NB4 (cell line): Measurements from ENCODE around the gene EXOC4.
"Not testable (repeated sequence)": the region's sequence is repeated elsewhere in the genome, so short reads cannot be mapped to it uniquely, and the experiment has no call there.

Experiments
- DNase-seq: peaks from one replicate; pipeline ENCODE4 v3.0.0; 2010; ENCODE audit warnings: low read depth
- H3K4me3 ChIP-seq: one replicate; pipeline ENCODE4 v1.5.1; 2011; ENCODE audit warnings: mild to moderate bottlenecking, low read depth, low read length, moderate library complexity
- MYC ChIP-seq: IDR thresholded peaks from 2 replicates; pipeline ENCODE4 v1.6.1; 2011; ENCODE audit warnings: low read depth, low read length
- POLR2A ChIP-seq: IDR thresholded peaks from 2 replicates; pipeline ENCODE4 v1.6.1; 2011; ENCODE audit warnings: mild to moderate bottlenecking; ENCODE audit not compliant: insufficient read length; ENCODE audit errors: extremely low read depth
- TF ChIP-seq, protein P1 (sequence below): IDR thresholded peaks from 2 replicates; pipeline ENCODE4 v1.6.1; 2011; ENCODE audit warnings: low read depth, low read length
- TF ChIP-seq, protein P2 (sequence below): IDR thresholded peaks from one replicate; pipeline ENCODE4 v1.5.1; 2012; ENCODE audit warnings: low read depth, low read length

The EXOC4 gene

DNA sequence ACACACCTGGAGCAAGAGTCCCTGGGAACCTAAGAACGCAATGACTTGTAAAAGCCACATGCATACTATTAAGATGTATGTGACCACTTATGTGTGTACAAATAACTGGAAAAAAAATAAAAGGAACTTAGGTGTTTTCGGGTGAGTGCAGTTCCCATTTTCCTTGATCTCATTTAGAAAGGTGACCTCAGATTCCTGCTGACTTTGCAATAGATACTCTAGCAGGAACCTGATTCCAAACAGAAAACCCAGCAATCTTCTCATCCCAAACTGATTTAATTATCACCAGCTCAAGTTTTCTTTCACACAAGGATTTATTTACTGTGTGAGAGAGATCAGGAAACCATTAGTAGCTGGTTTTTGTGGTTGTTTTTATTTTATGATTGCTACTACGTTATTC lies 817.8 kb downstream of the EXOC4 start:
- DNase-seq = no peak
- no peak overlapping the region for H3K4me3 ChIP-seq
- no peak for TF ChIP-seq MYC
- TF ChIP-seq, protein P1, sequence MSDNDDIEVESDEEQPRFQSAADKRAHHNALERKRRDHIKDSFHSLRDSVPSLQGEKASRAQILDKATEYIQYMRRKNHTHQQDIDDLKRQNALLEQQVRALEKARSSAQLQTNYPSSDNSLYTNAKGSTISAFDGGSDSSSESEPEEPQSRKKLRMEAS = no peak
- TF ChIP-seq, protein P2, sequence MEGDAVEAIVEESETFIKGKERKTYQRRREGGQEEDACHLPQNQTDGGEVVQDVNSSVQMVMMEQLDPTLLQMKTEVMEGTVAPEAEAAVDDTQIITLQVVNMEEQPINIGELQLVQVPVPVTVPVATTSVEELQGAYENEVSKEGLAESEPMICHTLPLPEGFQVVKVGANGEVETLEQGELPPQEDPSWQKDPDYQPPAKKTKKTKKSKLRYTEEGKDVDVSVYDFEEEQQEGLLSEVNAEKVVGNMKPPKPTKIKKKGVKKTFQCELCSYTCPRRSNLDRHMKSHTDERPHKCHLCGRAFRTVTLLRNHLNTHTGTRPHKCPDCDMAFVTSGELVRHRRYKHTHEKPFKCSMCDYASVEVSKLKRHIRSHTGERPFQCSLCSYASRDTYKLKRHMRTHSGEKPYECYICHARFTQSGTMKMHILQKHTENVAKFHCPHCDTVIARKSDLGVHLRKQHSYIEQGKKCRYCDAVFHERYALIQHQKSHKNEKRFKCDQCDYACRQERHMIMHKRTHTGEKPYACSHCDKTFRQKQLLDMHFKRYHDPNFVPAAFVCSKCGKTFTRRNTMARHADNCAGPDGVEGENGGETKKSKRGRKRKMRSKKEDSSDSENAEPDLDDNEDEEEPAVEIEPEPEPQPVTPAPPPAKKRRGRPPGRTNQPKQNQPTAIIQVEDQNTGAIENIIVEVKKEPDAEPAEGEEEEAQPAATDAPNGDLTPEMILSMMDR = no peak
- no peak for TF ChIP-seq POLR2A

DNA sequence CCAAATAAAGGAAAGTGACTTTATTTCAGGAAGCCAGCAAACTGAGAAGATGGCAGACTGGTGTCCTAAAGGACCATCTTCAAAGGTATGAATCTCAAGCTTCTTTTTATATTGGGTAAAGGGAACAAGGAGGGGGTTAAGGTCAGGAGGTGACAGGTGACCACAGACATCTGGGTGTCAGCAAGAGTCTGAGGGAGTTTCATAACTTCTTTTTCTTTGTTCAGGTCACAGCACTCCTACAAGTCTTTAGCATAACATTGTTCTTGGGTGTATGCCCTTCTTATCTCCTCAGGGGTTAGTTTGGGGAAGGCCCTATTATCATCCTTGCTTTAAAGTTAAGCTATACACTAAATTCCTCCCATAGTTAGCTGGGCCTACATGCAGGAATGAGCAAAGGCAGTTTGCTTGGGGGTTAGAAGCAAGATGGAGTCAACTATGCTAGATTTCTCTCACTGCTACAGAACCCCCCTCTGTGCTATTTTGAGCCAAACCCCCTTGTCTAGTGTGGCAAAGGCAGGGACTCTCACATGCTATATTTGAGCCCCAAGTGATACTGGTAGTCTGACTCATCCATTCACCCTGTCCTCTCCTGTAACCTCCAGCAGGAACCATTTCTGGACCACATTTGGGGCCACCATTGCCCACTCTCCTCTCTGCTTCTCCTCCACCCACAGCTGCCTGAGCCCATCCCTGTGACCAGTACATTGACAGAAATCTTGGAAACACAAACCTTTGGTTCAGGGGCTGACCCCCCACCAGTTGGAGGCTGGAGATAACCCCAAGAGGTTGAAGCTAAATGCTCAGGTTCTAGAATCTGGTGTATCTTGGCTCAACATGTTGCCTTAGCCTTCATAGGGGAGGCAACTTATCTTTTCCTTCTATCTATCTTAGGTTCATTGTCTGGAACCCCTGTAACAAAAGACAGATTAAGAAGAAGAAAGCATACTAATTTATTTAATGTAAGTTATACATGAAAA lies 818.8 kb downstream of the EXOC4 start:
- no peak overlapping the region for H3K4me3 ChIP-seq
- TF ChIP-seq MYC = no peak
- TF ChIP-seq, protein P2 = no peak
- TF ChIP-seq, protein P1 = no peak
- no peak for TF ChIP-seq POLR2A
- no peak for DNase-seq

DNA sequence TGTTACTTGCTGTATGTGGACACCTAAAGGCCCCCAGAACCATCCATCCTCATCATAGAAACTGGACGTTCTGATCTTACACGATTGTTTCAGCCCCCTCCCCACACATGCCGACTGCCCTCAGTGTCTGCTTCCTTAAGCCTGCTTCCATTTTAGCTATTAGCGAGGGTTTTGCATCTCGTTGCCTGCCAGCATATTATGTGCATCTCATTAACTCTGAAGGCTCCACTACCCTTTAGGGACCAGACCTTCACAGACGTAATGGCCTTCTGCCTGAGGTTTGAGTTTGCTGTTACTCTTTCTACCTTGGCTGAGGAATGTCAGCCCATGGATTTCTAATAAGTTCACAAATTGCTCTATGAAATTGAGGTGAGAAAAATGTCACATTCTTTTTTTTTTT lies 820.4 kb downstream of the EXOC4 start:
- DNase-seq = no peak
- H3K4me3 ChIP-seq = no peak overlapping the region
- no peak for TF ChIP-seq POLR2A

DNA sequence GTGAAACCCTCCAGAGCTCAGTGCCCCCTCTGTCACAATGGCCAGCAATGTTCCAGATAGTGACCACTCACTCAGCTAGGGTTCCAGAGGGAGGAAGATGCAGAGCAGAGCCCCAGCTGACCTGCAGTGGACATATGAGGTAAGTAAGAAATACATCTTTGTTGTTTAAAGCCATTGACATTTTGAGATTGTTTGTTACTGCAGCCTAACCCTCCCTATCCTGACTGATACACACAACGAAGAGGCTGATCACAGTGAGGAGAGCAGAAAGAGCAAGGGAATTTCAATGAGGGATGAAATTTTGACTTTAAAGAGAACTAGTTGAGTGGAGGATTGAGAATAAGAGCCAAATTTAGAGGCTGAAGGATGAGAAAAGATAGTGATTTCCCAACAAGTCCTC lies 822.9 kb downstream of the EXOC4 start:
- no peak overlapping the region for H3K4me3 ChIP-seq
- TF ChIP-seq POLR2A (no peak), MYC (no peak)
- TF ChIP-seq, protein P1 = no peak
- TF ChIP-seq, protein P2 = no peak
- no peak for DNase-seq

DNA sequence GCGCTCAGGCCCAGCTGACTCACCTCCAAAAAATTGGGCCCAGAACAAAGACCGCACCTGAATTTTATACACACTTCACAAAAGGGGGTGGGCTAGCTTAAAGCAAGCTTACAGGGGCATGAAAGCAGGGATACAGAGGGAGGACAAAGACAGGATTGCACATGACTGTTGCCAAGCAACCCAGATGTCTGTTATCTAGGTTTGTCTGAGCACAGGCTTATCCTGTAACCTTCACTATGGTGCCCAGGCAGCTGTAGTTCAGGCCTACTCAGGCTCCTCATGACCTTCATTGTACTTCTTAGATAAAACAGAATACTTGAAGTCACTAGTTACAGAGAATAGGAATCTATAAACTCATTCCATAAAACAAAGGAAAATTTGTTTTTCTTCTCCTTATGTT lies 824.7 kb downstream of the EXOC4 start:
- not testable (repeated sequence) for DNase-seq, H3K4me3 ChIP-seq

DNA sequence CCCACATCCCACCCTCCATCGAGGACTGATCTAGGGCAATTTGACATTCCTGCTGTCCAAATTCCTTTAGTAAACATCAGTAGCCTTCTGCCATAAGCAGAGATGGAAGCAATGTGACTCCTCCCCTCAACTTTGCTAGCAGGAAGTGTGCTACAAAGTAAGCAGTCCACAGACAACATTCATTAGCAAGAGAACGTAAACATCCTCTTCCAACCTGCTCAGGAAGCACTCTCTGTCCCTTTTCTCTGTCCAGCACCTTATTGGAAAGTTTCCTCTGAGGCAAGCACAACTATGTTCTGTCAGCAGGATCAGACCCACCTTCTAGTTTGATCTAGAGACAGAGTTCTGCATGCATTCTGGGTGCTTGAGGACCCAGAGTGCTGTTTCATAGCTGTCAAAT lies 826.1 kb downstream of the EXOC4 start:
- H3K4me3 ChIP-seq = no peak overlapping the region
- TF ChIP-seq, protein P1 = no peak
- TF ChIP-seq MYC = no peak
- no peak for DNase-seq

DNA sequence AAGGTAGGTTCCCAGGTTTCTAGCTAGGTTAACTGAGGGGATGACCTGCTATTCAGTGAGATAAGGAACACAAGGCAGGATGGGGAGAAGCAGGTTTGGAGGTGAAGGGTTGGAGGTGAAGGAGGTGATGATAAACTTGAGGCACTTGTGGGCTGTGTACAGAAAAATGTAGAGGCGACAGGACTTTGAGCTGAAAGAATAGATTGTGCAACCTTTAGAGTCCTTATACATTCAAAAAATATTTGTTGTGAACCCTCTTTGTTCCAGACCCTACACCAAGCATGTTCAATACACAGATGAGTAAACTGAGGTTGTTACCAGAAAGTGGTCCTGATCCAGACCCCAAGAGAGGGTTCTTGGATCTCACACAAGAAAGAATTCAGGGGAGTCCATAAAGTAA lies 828.8 kb downstream of the EXOC4 start:
- H3K4me3 ChIP-seq = no peak overlapping the region
- DNase-seq = no peak
- TF ChIP-seq, protein P1 = no peak
- no peak for TF ChIP-seq POLR2A
- TF ChIP-seq, protein P2 = no peak
- TF ChIP-seq MYC = no peak
